Endothelial cell of umbilical vein (primary cell): Measurements from ENCODE around the gene ANKRD62. TPM values are rescaled to one million over a fixed set of nuclear protein-coding genes. Genes with fewer than 3 reads are reported as not detected.

Experiments
- BruUV-seq: library from RNA; stranded (reverse); fragments of 400-500 nt; replicated peaks from 2 replicates; lab custom pipeline; 2021; lab: Mats Ljungman, UMichigan
- CTCF ChIA-PET: fragments of 300-600, 350-600 bp; sonication (Branson Sonifier 250); formaldehyde crosslinking; loops from one replicate; lab custom pipeline; 2021; ENCODE audit warnings: antibody characterized with exemption, inconsistent platforms; lab: Charles Lee
- POLR2A ChIA-PET: fragments of 300-600, 350-600 bp; sonication (Branson Sonifier 250); formaldehyde crosslinking; loops from one replicate; lab custom pipeline; 2021; ENCODE audit warnings: antibody characterized with exemption, inconsistent platforms; lab: Charles Lee
- DNase-seq: peaks from one replicate; pipeline ENCODE4 v3.0.0-alpha.2; 2011; ENCODE audit warnings: low read depth, low spot score
- FAIRE-seq: peaks from 2 replicates; lab custom pipeline; 2011; peaks lifted over from hg19 to GRCh38; lab: Jason Lieb, UNC
- H2AFZ ChIP-seq: 2 replicates; pipeline ENCODE4 v1.6.0; 2012; ENCODE audit warnings: low read depth, low read length, control low read depth, inconsistent platforms
- H3K27ac ChIP-seq: 2 replicates; pipeline ENCODE4 v1.5.1; 2011; ENCODE audit warnings: low read depth, mild to moderate bottlenecking, control low read depth, low read length, moderate library complexity; ENCODE audit not compliant: insufficient read depth
- H3K27me3 ChIP-seq, 2 experiments: 2 replicates each; pipeline versions ENCODE4 v1.6.0 to v1.6.1; 2011; ENCODE audit warnings: low read length in 2 of 2, mixed read lengths in 1 of 2; ENCODE audit not compliant: control insufficient read depth in 2 of 2, insufficient read depth in 2 of 2
- H3K36me3 ChIP-seq, 2 experiments: 2 replicates in 1 of 2; 3 replicates in 1 of 2; pipeline ENCODE4 v1.5.1; 2011; ENCODE audit warnings: low read length in 2 of 2, mild to moderate bottlenecking in 1 of 2, moderate library complexity in 1 of 2; ENCODE audit not compliant: control insufficient read depth in 2 of 2, insufficient read depth in 2 of 2; ENCODE audit errors: extremely low read depth in 1 of 2
- H3K4me1 ChIP-seq: 3 replicates; pipeline ENCODE4 v1.5.1; 2011; ENCODE audit warnings: mild to moderate bottlenecking, low read length; ENCODE audit not compliant: control insufficient read depth, insufficient read depth; ENCODE audit errors: extremely low read depth
- H3K4me2 ChIP-seq: 2 replicates; pipeline ENCODE4 v1.6.1; 2011; ENCODE audit warnings: low read length, control low read depth, mixed read lengths; ENCODE audit not compliant: insufficient read depth
- H3K4me3 ChIP-seq, 3 experiments: fragments of 200-600 bp in 1 of 3; sonication (generic), shearing (Covaris generic) in 1 of 3; replicated peaks in 1 of 3; 2 replicates each; pipeline ENCODE4 v1.5.1; 2011 to 2016; ENCODE audit warnings: control low read depth in 3 of 3, low read length in 3 of 3, mild to moderate bottlenecking in 2 of 3, inconsistent platforms in 1 of 3, low read depth in 1 of 3, moderate library complexity in 1 of 3; ENCODE audit not compliant: insufficient read depth in 1 of 3
- H3K79me2 ChIP-seq: 2 replicates; pipeline ENCODE4 v1.6.0; 2012; ENCODE audit warnings: low read length, inconsistent platforms; ENCODE audit not compliant: control insufficient read depth, insufficient read depth
- H3K9ac ChIP-seq: replicated peaks from 2 replicates; pipeline ENCODE3; 2011; ENCODE audit warnings: low read length, control low read depth; ENCODE audit not compliant: insufficient read depth; ENCODE audit errors: extremely low read depth
- H3K9me1 ChIP-seq: replicated peaks from 3 replicates; pipeline ENCODE4 v1.6.0; 2011; ENCODE audit warnings: mild to moderate bottlenecking, low read length; ENCODE audit not compliant: control insufficient read depth, insufficient read depth; ENCODE audit errors: extremely low read depth
- H3K9me3 ChIP-seq: replicated peaks from 2 replicates; pipeline ENCODE4 v1.5.1; 2012; ENCODE audit warnings: low read length, inconsistent platforms; ENCODE audit not compliant: control insufficient read depth, insufficient read depth
- H4K20me1 ChIP-seq: replicated peaks from 2 replicates; pipeline ENCODE3; 2011; ENCODE audit warnings: mild to moderate bottlenecking, low read length; ENCODE audit not compliant: control insufficient read depth, insufficient read depth; ENCODE audit errors: extremely low read depth
- FOS ChIP-seq: IDR thresholded peaks from 2 replicates; pipeline ENCODE4 v1.6.1; 2011; ENCODE audit warnings: mild to moderate bottlenecking, low read length, moderate library complexity, borderline replicate concordance; ENCODE audit not compliant: insufficient read depth
- GATA2 ChIP-seq: IDR thresholded peaks from 2 replicates; pipeline ENCODE4 v1.7.0; 2011; ENCODE audit warnings: low read depth, mild to moderate bottlenecking, moderate library complexity, mixed read lengths, low read length; ENCODE audit not compliant: insufficient read length, insufficient read depth
- POLR2AphosphoS5 ChIP-seq: IDR thresholded peaks from 2 replicates; pipeline ENCODE4 v1.6.1; 2012; ENCODE audit warnings: low read depth, mild to moderate bottlenecking, control low read depth, low read length, moderate library complexity; ENCODE audit not compliant: insufficient read depth
- dilution Hi-C: fragments of 300-500 bp; cut with MboI; formaldehyde crosslinking; loops from one replicate; pipeline ENCODE4 v1.15.0; 2019; ENCODE audit warnings: low sequenced_read_pairs; ENCODE audit not compliant: extremely low pct_ligation_motif_present
- intact Hi-C: fragments of 100-400 bp; cut with micrococcal nuclease; formaldehyde crosslinking; loops from one replicate; pipeline ENCODE4 v1.10.0; 2022
- polyA plus RNA-seq, 4 experiments: library from polyadenylated mRNA; depleted of rRNA in 3 of 4; stranded (reverse) in 3 of 4; unstranded in 1 of 4; fragments of >200 nt; gene quantifications; 2 replicates each; pipeline versions ENCODE4 v1.2.1 to v1.2.3, GENCODE V29; 2011 to 2012; ENCODE audit warnings: missing spikeins in 1 of 4
- total RNA-seq: library from RNA; stranded (reverse); gene quantifications from 2 replicates; pipeline ENCODE4 v1.2.3, GENCODE V29; 2021
- TF ChIP-seq, protein P1 (sequence below): IDR thresholded peaks from 2 replicates; pipeline ENCODE4 v1.6.1; 2011; ENCODE audit not compliant: insufficient read depth, insufficient read length

The ANKRD62 gene
- total and polyA plus RNA-seq, 2 donors (not counting 3 experiments of a cell fraction or from before 2014, with no cell fraction given) = not detected

DNA sequence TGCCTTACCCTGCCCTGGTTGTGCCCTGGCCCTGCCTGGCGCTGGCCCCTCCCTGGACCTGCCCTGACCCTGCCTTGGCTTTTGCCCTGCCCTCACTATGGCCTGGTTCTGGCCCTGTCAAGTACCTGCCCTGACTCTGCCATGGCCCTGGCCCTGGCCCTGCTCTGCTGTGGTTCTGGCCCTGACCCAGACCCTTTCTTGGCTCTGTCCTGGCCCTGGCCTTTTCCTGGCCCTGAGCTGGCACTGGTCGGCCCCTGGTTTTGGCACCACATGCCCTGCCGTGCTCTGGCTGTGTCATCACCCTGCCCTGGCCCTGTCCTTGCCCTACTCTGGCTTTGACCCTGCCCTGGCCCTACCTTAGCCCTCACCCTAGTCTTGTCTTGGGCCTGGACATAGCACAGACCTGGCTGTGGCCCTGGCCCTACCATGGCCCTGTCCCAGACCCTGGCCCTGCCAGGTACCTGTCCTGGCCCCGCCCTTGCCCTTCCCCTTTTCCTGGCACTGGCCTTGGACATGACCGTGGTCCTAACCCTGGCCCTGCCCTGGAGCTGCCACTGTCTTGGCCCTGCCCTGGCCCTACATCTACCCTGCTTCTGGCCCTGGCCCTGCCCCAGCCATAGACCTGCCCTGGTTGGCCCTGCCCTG, 4.8 kb upstream of the ANKRD62 start:
- Histone ChIP-seq H2AFZ (no peak overlapping the region), H3K9ac (no peak overlapping the region), H3K4me3 (no peak overlapping the region), H3K79me2 (no peaks in the 10 kb centered on the region), H3K4me2 (no peak overlapping the region), H3K27me3 (no peaks in the 10 kb centered on the region), H3K36me3 (no peaks in the 10 kb centered on the region), H3K4me1 (no peaks in the 10 kb centered on the region), H3K9me1 (no peaks in the 10 kb centered on the region), H3K27ac (no peak overlapping the region), H3K9me3 (no peaks in the 10 kb centered on the region), H4K20me1 (no peaks in the 10 kb centered on the region)
- DNase-seq (no peak), FAIRE-seq (no peak)
- BruUV-seq = no TSS peak
- ChIA-PET CTCF (no interaction called here), POLR2A (no interaction called here)
- no peak for TF ChIP-seq POLR2AphosphoS5
- TF ChIP-seq GATA2 = no peak
- TF ChIP-seq, protein P1, sequence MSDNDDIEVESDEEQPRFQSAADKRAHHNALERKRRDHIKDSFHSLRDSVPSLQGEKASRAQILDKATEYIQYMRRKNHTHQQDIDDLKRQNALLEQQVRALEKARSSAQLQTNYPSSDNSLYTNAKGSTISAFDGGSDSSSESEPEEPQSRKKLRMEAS = no peak
- dilution Hi-C loops = no loop called here
- intact Hi-C loops = no loop called here

DNA sequence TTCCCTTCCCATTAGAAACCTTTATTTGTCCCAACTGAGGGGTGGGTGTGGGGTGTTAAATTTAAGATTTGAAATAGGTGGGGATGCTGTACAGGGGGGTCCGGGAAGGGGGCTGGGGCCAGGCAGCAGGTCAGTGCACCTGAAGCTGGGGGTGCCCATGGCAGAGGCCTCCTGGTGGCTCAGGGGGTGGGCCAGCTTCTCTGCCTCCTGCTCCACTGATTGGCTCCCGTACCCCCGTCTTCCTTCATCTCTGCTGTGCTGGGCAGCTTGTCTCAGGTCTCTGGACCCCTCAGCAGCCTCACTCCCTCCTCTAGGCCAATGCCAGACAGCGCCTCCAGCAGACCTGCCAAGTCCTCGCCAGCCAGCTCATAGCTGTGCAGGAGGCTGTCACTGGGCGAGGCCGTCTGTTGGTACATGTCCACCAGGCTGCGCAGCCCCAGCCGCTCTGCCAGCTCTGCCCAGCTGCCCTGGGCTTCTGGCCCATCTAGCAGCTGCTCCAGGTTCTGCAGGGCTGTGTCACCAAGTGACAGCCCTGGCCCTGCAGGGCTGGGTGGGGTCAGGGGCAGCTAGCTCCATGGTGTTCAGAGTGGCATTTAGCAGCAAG, 2.0 kb upstream of the ANKRD62 start:
- no TSS peak for BruUV-seq
- Histone ChIP-seq H3K9me1 (no peaks in the 10 kb centered on the region), H3K9ac (no peak overlapping the region), H3K4me2 (no peak overlapping the region), H3K4me3 (no peak overlapping the region), H3K9me3 (no peaks in the 10 kb centered on the region), H2AFZ (no peak overlapping the region), H3K27me3 (peaks cover 0 to 4% of the 10 kb centered on the region in 2 experiments), H3K36me3 (no peaks in the 10 kb centered on the region), H3K4me1 (no peaks in the 10 kb centered on the region), H3K27ac (no peak overlapping the region), H3K79me2 (no peaks in the 10 kb centered on the region), H4K20me1 (no peaks in the 10 kb centered on the region)
- FAIRE-seq (no peak), DNase-seq (no peak)
- intact Hi-C loops = loop anchor here (1.0 kb wide), 1 partner anchor 146 kb away; no protein-coding TSS in a partner anchor
- TF ChIP-seq POLR2AphosphoS5 = no peak
- TF ChIP-seq, protein P1 = no peak
- TF ChIP-seq FOS = no peak
- ChIA-PET CTCF (interaction anchor here (1.6 to 2.1 kb wide), 2 partner anchors 145 to 156 kb away, joined by 4 to 5 read pairs; no protein-coding TSS in a partner anchor), POLR2A (no interaction called here)
- dilution Hi-C loops = no loop called here
